HG02884 (cell line): ENCODE measurements around the gene FBXL19.
A peak's percentile ranks its signal among the peaks of the same experiment; 100 is the strongest.

Source experiments
- ATAC-seq: cut with Tn5 transposase; IDR thresholded peaks from one replicate; pipeline ENCODE4 v1.9.1; 2021; ENCODE audit warnings: mild to moderate bottlenecking, moderate library complexity; ENCODE audit not compliant: unreplicated experiment

Gene FBXL19

GRCh38 chr16:30984669-30985400, 61.5 kb downstream of the FBXL19 start, which contains the start of gene HSD3B7:
Gene HSD3B7 (plus strand): TSS chr16:30985207. CDS start chr16:30985659, 452 bp downstream.
- ATAC-seq = no peak

GRCh38 chr16:30985401-30986128, 62.2 kb downstream of the FBXL19 start:
- no peak for ATAC-seq

DNA sequence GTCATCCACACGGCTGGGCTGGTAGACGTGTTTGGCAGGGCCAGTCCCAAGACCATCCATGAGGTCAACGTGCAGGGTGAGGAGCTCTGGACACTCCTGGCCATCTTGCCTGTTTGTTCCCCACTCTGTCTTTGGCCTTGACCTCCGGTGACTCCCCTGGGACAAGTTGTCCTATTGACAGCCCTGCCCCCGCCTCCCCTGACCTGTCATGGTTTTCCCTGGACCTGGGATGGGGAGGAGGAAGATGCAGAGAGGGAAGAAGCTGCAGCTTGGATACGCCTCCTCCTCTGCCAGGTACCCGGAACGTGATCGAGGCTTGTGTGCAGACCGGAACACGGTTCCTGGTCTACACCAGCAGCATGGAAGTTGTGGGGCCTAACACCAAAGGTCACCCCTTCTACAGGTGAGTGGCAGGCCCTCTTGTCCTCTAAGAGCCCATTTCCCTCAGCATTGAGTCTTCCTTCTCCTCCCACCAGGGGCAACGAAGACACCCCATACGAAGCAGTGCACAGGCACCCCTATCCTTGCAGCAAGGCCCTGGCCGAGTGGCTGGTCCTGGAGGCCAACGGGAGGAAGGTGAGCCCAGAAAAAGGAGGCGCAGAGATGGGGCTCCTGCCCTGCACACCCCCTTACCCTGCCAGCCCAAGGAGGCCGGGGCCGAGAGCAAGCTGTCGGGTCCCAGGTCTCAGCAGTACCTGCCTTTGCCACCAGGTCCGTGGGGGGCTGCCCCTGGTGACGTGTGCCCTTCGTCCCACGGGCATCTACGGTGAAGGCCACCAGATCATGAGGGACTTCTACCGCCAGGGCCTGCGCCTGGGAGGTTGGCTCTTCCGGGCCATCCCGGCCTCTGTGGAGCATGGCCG, 63.0 kb downstream of the FBXL19 start:
- ATAC-seq = no peak

DNA sequence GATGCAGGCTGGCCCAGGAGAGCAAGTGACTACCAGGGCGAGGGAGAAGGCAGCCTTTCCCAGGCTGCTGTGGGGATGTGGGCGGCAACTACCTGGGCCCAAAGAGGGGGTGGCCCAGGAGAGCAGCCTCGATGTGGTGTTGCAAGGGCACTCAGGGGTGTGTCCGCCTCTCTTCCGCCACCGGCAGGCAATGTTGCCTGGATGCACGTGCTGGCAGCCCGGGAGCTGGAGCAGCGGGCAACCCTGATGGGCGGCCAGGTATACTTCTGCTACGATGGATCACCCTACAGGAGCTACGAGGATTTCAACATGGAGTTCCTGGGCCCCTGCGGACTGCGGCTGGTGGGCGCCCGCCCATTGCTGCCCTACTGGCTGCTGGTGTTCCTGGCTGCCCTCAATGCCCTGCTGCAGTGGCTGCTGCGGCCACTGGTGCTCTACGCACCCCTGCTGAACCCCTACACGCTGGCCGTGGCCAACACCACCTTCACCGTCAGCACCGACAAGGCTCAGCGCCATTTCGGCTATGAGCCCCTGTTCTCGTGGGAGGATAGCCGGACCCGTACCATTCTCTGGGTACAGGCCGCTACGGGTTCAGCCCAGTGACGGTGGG, 64.3 kb downstream of the FBXL19 start:
- no peak for ATAC-seq

DNA sequence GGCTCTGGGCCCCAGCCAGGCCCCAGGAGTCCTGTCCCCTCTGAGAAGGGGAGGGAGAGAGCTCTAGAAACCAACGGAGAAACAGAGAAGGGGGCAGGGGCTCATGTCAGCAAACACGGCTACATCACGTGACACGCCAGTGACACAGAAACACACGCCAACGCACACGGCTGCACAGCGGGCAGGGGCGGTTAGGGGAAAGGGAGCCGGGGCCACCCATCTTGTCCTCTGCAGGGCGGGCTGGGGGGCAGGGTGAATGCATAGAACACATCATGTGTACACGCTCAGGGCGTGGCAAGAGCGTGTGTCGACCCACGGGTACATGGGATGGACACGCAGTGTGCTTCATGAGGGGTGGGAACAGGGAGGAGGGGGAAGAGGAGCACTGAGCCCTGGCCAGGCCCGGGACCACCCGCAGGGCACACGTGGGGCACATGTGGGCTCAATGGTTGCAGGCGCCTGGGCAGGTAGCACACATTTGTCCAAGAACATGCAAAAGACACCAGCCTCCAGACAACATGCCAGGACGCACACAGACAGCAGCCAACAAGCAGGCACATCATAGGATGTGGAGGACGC, 66.2 kb downstream of the FBXL19 start:
- no peak for ATAC-seq

DNA sequence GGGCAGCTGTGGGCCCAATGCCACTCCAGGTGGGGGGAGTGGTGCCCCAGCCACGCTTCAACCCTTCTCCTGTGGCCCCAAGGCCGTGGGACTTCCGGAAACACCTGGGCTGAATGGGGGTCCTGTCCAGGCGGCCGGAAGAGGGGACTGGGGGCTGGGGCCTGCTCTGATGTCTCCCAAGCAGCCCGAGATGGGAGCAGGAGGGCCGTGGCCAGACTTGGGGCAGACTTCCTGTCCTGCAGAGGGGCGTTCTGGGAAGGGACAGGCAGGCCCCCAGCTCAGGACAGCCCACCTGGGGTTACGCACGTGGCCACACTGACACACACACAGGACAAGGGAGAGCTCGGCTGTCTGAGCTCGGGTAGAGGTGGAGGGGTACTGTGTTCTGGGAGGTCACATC, 66.7 kb downstream of the FBXL19 start:
- ATAC-seq = no peak

- no peak for ATAC-seq
Observed at GRCh38 chr16:30991052-30991451, 67.7 kb downstream of the FBXL19 start.

DNA sequence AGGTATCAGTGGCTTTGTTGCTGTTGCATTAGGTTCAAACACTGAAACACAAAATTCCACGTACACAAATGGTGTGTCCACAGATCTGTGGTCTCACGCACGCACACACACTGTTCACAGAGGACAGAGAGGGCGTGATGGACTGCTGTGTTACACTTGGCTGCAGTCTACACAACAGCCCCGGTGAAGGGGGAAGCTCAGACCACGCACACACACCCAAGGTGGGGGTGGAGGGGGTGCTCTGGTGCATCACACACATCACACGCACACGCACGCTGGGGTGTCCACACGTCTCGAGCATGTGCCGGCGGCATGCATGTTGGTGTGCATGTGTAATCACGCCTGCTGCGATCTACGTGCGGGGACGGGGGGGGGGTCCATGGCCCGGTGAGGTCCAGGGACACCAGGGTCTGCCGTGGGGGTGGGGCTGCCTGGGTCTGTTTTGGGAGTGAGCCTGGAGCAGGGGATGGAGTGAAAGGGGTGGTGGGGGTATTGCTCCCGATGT, 69.0 kb downstream of the FBXL19 start:
- no peak for ATAC-seq

DNA sequence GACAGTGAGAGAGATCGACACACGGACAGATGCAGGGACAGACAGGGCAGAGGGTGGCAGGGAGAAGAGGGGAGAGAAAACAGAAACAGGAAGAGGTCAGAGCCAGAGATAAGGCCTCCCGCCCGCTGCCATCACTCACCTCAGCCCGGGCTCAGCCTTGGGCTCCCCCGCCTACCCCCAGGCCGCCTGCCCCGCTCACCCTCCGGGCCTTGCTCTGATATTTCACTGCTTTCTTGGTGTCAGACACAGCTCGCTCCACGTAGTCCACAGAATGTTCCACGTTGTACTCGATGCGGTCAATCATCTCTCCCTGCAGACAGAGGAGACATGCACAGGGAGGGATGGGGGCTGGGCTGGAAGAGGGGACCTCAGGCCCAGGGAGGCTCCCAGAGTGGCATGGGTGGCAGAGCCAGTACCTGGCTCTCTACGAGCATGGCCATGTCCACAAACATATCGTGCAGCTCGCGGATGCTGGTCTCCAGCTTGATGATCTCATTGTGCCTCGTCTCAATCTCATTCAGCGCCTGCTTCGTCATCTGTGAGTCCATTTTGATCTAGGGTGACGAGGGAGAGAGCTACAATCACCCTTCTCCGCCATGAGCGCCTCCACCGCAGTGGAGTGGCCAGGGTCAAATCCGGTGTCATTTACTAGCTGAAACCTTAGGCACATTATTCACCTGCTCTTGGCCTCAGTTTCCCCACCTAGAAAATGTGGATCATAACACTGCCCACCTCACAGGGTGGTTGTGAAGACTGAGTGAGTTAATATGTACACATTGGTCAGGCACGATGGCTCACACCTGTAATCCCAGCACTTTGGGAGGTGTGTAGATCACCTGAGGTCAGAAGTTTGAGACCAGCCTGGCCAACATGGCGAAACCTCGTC, 69.8 kb downstream of the FBXL19 start:
- ATAC-seq = no peak

GRCh38 chr16:30995927-30996323, 72.6 kb downstream of the FBXL19 start:
- no peak for ATAC-seq

- no peak for ATAC-seq
Observed at GRCh38 chr16:30996324-30996984, 73.1 kb downstream of the FBXL19 start.

DNA sequence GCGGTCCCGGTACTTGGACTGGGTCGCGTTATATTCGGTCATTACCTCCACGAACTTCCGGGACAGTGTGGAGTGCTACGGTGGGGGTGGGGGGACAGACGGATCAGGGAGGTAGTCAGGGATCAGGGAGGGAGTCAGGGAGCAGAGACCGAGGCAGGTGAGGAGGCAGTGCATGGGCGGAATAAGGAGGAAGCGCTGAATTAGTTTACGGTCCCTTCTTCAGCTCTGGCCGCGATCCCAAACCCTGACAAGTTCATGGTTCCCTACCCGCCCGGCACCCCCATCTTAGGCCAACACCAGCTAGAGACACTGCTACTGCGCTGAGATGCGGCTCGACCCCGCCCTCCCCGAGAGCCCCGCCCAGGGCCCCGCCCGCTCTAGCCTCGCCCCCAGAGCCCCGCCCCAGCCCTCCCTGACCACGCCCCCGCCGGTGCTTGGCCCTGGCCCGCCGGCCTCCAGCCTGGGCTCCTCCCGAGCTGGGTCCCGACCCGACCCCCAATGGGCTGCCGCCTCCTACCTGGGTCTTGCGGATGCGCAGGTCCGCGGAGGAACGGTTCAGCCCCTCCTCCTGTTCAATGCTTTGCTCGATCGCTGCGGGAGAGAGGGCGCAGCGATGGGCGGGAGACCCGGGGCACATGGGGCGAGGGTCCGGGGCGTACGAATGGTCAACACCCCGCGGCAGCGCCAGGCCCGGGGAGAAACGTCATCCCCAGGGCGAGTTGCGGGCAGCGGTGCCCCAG, 73.8 kb downstream of the FBXL19 start:
- peak; percentile 86 for ATAC-seq

GRCh38 chr16:30997725-30998711, 74.6 kb downstream of the FBXL19 start:
- ATAC-seq = no peak
